EH (cell line): ENCODE results near the gene CHRNA7.

ENCODE experiments used
- DNase-seq: peaks from one replicate; pipeline ENCODE4 v3.0.0-alpha.2; 2015; ENCODE audit warnings: low read depth

Gene CHRNA7

GRCh38 chr15:32029862-32030781, at the start of gene CHRNA7:
TSS of gene CHRNA7 (plus strand) at chr15:32030515. CDS start at chr15:32030595, 80 bp downstream.
- DNase-seq, result peak; percentile 37

- no peak for DNase-seq
These were observed 44.7 kb upstream of the CHRNA7 start for GRCh38 chr15:31985607-31986006.

GRCh38 chr15:31993062-31993461, 37.3 kb upstream of the CHRNA7 start:
- DNase-seq, result no peak

DNA sequence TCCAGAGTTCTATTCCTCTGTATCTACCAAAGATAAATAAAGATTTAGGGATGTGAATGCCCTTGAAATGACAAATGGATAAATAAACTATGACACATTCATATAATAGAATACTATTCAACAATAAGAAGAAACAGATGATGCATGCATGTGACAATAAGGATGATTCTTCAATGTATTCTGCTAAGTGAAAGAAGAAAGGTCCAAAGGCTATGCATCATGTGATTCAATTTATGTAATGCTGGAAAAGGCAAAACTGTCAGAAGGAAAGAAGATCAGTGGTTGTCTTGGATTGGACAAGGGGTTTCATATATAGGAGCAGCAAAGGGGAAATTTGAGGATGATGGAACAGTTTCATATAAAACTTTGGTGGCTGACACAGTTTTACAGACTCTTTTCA, 32.6 kb upstream of the CHRNA7 start:
- no peak for DNase-seq

DNA sequence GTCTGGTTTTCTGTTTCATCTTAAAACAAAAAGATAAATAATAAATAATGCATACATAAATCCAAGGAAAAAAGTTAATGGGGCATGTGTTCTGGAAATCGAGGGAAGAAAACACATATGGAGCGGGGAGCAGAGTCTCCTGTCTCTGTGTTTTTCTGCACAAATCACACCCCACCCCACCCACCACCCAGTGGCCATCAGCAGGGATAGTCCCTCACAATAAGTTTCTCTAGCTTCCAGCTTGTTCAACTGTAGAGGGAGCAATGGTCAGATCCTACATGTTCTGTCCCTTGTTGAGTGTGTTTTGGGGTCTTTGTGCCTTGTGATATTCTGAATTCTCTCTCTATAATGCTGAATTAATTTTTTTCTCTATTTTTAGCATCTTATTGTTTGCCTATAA, 26.8 kb upstream of the CHRNA7 start:
- DNase-seq, result no peak

GRCh38 chr15:32004249-32004648, 26.1 kb upstream of the CHRNA7 start:
- no peak for DNase-seq

- no peak for DNase-seq
These were observed 22.9 kb upstream of the CHRNA7 start for GRCh38 chr15:32007355-32007960.

DNA sequence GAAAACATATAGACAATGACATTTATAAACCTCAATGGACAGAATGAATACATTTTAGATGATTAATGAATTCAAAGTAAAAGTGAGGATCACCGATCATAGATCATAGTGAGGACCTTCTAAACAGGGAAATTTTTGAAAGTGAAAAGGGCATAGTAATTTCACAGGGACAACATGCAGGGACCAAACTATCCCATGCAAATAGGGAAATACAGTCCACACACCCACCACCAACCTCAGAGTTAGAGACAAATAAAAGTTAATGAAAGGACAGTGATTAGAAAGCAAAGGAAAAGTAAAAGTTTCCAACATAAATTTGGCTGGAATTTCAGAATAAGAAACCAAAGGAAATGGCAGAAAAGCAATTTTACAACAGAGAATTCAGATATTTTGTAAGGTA, 15.4 kb upstream of the CHRNA7 start:
- DNase-seq, result no peak

GRCh38 chr15:32020156-32020555, 10.2 kb upstream of the CHRNA7 start:
- no peak for DNase-seq

GRCh38 chr15:32028921-32029320, 1.4 kb upstream of the CHRNA7 start:
- no peak for DNase-seq

DNA sequence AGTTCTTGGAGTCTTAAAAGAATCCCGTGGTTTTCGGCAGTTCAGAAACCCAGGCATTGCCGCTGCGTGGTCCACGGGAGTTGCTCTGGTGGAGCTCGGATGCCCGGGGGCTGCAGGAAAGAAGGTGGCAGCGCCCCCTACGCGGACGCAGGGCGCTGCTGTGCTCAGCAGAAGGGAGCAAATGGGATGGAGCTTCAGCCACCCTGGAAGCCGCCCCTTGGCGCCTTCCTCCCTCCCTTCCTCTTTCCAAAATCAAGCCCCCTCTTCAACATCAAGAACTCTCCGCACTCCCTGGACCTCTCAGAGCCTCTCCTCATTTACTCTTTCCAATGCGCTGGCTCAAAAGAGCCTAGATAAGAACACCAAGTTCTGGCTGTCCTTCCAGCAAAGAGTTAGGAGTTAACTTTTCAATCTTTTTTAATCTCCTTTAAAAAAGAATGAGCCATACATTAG, 880 bp upstream of the CHRNA7 start:
- DNase-seq, result no peak

GRCh38 chr15:32030795-32031194, 480 bp downstream of the CHRNA7 start:
- DNase-seq, result no peak

DNA sequence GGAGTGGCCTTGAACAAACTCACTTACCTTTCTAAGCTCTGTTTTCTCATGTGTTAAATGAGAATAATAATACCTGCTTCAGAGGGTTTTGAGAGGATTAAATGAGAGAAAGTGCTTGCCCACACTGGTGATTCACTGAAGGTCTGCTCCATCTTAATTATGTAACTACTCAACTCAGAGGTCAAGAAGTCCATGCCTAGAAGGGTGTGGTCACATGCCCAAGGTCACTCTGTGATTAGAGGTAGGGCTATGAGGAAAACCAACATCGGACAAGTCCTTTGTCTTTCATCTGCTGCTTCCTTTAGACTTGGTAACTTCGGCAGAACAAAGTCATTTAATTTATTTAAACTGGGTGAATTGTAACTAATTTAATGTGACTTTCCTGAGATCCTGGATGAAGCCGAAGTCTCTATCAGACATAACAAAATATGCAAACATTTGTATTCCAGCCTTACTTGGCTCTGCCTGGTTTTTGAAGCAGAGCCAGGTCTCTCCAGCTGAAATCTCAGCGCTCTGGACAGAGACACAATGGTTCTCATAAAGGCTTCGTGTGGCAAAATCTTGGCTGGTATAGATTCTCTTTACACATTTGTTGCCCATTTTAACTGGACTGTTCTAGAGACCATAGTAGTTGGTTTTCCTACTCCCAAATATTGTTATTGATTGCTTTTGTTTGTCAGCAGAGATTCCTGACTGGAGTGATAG, 3.0 kb downstream of the CHRNA7 start:
- DNase-seq, result no peak

DNA sequence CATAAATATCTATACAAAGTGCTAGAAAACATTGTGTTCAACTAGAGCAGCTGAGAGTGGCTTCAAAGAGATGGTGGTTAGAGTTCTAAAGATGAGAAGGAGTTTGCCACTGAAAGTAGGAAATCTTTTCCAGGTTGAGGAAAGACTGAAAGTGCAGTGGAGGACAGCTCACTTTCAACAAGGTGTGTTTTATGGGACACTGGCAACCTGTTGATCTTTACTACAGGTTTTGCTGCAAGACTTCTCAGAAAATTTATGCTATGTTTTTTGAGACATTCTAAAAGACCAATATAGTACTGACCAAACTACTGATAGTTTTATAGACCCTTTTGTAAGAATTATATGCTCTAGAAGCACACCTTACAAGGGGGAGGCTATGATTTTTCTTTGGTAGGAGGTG, 3.8 kb downstream of the CHRNA7 start:
- no peak for DNase-seq

GRCh38 chr15:32035285-32035684, 5.0 kb downstream of the CHRNA7 start:
- DNase-seq, result no peak

GRCh38 chr15:32036971-32037370, 6.7 kb downstream of the CHRNA7 start:
- DNase-seq, result no peak

- no peak for DNase-seq
These were observed 11.0 kb downstream of the CHRNA7 start for GRCh38 chr15:32041294-32041693.

DNA sequence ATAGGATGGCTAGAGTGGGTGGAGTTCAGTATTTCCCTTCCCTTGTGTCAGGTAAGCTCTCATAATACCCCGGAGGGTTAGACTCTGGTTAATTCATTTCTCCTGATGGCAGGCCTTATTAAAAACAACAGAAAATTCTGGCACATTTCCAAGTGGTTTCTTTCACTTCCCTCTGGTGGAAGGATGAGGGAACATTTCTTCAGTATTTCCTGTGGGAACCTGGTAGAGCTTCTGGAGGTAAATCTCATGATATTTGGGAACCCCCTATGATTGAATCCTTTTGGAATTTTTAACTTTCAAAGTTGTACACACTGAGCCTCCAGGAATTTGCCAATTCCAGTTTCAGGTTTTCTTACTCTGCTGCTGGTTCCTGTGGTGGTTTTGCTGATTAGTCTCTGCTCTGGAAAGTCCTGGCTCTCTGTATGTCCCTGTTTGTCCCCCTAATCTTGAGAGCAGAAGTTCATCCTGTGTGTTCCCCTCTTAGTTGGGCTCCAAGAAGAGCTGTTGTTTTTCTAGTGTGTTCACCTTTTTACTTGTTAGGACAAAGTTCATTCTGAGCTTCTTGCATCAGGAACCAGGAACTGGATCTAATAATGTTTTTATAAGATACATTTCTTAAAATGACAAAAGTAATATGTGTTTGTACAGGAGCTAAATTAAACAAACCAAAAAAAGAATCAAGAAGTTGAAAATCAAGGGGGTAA, 12.1 kb downstream of the CHRNA7 start:
- DNase-seq, result no peak

- no peak for DNase-seq
These were observed 23.4 kb downstream of the CHRNA7 start for GRCh38 chr15:32053719-32054118.

GRCh38 chr15:32057876-32058425, 27.6 kb downstream of the CHRNA7 start:
- DNase-seq, result no peak

DNA sequence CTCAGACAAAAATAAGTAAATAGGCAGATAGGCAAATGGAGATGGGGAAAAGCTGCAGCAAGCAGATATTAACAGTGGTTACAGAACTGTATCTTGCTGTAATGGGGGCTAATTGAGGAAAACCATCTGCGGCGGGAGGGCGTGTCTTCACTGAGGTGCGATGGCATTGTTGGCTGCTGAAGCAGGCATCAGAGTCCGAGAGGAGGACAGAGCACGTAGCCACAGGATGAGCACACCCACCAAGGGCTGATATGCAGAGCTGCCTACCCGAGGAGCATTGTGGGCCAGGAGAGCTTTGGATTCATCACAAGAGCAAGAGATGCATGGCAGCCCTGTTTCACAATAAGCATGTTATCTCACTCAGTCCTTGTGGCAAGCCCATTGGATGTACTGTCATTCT, 30.4 kb downstream of the CHRNA7 start:
- DNase-seq, result no peak

GRCh38 chr15:32067115-32067514, 36.8 kb downstream of the CHRNA7 start:
- no peak for DNase-seq
